ENCODE results near the gene HEPHL1.

GRCh38 chr11:94002226-94002625 lies 18.9 kb upstream of the HEPHL1 start:
- TF ChIP-seq CTCF (IDR thresholded peaks at IDR 0.05; ENCODE audit: low read length): no peak
- no peak for TF ChIP-seq EZH2phosphoT487 (IDR thresholded peaks at IDR 0.05; ENCODE audit: low read length)
- TF ChIP-seq EZH2 (optimal IDR thresholded peaks at IDR 0.05; ENCODE audit: low read depth, low read length): no peak
